ENCODE data around the gene DUSP22. TPM values are rescaled to one million over a fixed set of nuclear protein-coding genes. Genes with fewer than 3 reads are reported as not detected.

Gene DUSP22
- total and polyA plus RNA-seq, 2 donors (not counting 1 experiment from before 2014, with no cell fraction given), result 10.9 to 13.7 TPM

GRCh38 chr6:281469-282103 lies 10.7 kb upstream of the DUSP22 start:
- H3K27ac ChIP-seq (ENCODE audit: insufficient read depth, low read length), result no peak overlapping the region
- TF ChIP-seq EZH2 (IDR thresholded peaks at IDR 0.05; ENCODE audit: low read length, missing control alignments) (no peak), CTCF (conservative IDR thresholded peaks at IDR 0.05 in 1 of 2, IDR thresholded peaks at IDR 0.05 in 1 of 2; ENCODE audit: low read depth in 1 of 2, low read length in 2 of 2) (no peak)
- no peak overlapping the region for H3K4me3 ChIP-seq (replicated peaks in 1 of 4; ENCODE audit: control extremely low read depth in 1 of 4, insufficient read depth in 1 of 4, low read depth in 3 of 4, low read length in 4 of 4)
- H2AFZ ChIP-seq (ENCODE audit: low read length), result no peak overlapping the region
- no peak overlapping the region for H3K4me2 ChIP-seq (ENCODE audit: extremely low read depth, insufficient read depth, low read length)
- H3K36me3 ChIP-seq (ENCODE audit: control insufficient read depth, insufficient read depth, low read length), result no peaks in the 10 kb centered on the region
- H4K20me1 ChIP-seq (ENCODE audit: control insufficient read depth, extremely low read depth, insufficient read depth, low read length), result no peaks in the 10 kb centered on the region
- no peaks in the 10 kb centered on the region for H3K4me1 ChIP-seq (ENCODE audit: control insufficient read depth, extremely low read depth, insufficient read depth, low read length)
- DNase-seq (ENCODE audit: low read depth in 2 of 2), result no peak
- H3K79me2 ChIP-seq (ENCODE audit: control insufficient read depth, insufficient read depth, low read length), result no peaks in the 10 kb centered on the region
- H3K9me3 ChIP-seq (ENCODE audit: control insufficient read depth, insufficient read depth, low read depth, low read length), result no peaks in the 10 kb centered on the region
- H3K27me3 ChIP-seq (ENCODE audit: control insufficient read depth, insufficient read depth, low read length), result peaks cover 2% of the 10 kb centered on the region
- no peak overlapping the region for H3K9ac ChIP-seq (ENCODE audit: insufficient read depth, low read length)

GRCh38 chr6:282177-282866 lies 10.0 kb upstream of the DUSP22 start:
- Histone ChIP-seq H3K79me2 (ENCODE audit: control insufficient read depth, insufficient read depth, low read length) (no peaks in the 10 kb centered on the region), H3K4me3 (replicated peaks in 1 of 4; ENCODE audit: control extremely low read depth in 1 of 4, insufficient read depth in 1 of 4, low read depth in 3 of 4, low read length in 4 of 4) (no peak overlapping the region), H3K27ac (ENCODE audit: insufficient read depth, low read length) (no peak overlapping the region), H3K4me1 (ENCODE audit: control insufficient read depth, extremely low read depth, insufficient read depth, low read length) (no peaks in the 10 kb centered on the region), H2AFZ (ENCODE audit: low read length) (no peak overlapping the region), H4K20me1 (ENCODE audit: control insufficient read depth, extremely low read depth, insufficient read depth, low read length) (no peaks in the 10 kb centered on the region), H3K9ac (ENCODE audit: insufficient read depth, low read length) (no peak overlapping the region), H3K9me3 (ENCODE audit: control insufficient read depth, insufficient read depth, low read depth, low read length) (no peaks in the 10 kb centered on the region), H3K27me3 (ENCODE audit: control insufficient read depth, insufficient read depth, low read length) (peaks cover 7% of the 10 kb centered on the region), H3K36me3 (ENCODE audit: control insufficient read depth, insufficient read depth, low read length) (no peaks in the 10 kb centered on the region), H3K4me2 (ENCODE audit: extremely low read depth, insufficient read depth, low read length) (no peak overlapping the region)
- TF ChIP-seq CTCF (conservative IDR thresholded peaks at IDR 0.05 in 1 of 2, IDR thresholded peaks at IDR 0.05 in 1 of 2; ENCODE audit: low read depth in 1 of 2, low read length in 2 of 2) (no peak), EZH2 (IDR thresholded peaks at IDR 0.05; ENCODE audit: low read length, missing control alignments) (no peak)
- no peak for DNase-seq (ENCODE audit: low read depth in 2 of 2)

GRCh38 chr6:282867-283416 lies 9.3 kb upstream of the DUSP22 start:
- H2AFZ ChIP-seq (ENCODE audit: low read length), result no peak overlapping the region
- TF ChIP-seq EZH2 (IDR thresholded peaks at IDR 0.05; ENCODE audit: low read length, missing control alignments), result no peak
- TF ChIP-seq CTCF (conservative IDR thresholded peaks at IDR 0.05 in 1 of 2, IDR thresholded peaks at IDR 0.05 in 1 of 2; ENCODE audit: low read depth in 1 of 2, low read length in 2 of 2), result no peak
- no peaks in the 10 kb centered on the region for H3K4me1 ChIP-seq (ENCODE audit: control insufficient read depth, extremely low read depth, insufficient read depth, low read length)
- no peak for DNase-seq (ENCODE audit: low read depth in 2 of 2)
- H3K36me3 ChIP-seq (ENCODE audit: control insufficient read depth, insufficient read depth, low read length), result no peaks in the 10 kb centered on the region
- no peaks in the 10 kb centered on the region for H3K9me3 ChIP-seq (ENCODE audit: control insufficient read depth, insufficient read depth, low read depth, low read length)
- H3K9ac ChIP-seq (ENCODE audit: insufficient read depth, low read length), result no peak overlapping the region
- H4K20me1 ChIP-seq (ENCODE audit: control insufficient read depth, extremely low read depth, insufficient read depth, low read length), result no peaks in the 10 kb centered on the region
- H3K79me2 ChIP-seq (ENCODE audit: control insufficient read depth, insufficient read depth, low read length), result no peaks in the 10 kb centered on the region
- peaks cover 7% of the 10 kb centered on the region for H3K27me3 ChIP-seq (ENCODE audit: control insufficient read depth, insufficient read depth, low read length)
- H3K27ac ChIP-seq (ENCODE audit: insufficient read depth, low read length), result no peak overlapping the region
- no peak overlapping the region for H3K4me3 ChIP-seq (replicated peaks in 1 of 4; ENCODE audit: control extremely low read depth in 1 of 4, insufficient read depth in 1 of 4, low read depth in 3 of 4, low read length in 4 of 4)
- no peak overlapping the region for H3K4me2 ChIP-seq (ENCODE audit: extremely low read depth, insufficient read depth, low read length)
